HCT116 (cell line): ENCODE data around the gene MTFP1. TPM values are rescaled to one million over a fixed set of nuclear protein-coding genes. Genes with fewer than 3 reads are reported as not detected.

Experiments
- ATAC-seq: fragments of 200-7000 bp; cut with Tn5 transposase; 2 replicates; pipeline ENCODE4 v1.9.1; 2020; ENCODE audit warnings: mild to moderate bottlenecking, moderate library complexity
- BruUV-seq: library from RNA; stranded (reverse); fragments of 400-500 nt; replicated peaks from 2 replicates; lab custom pipeline; 2021; lab: Mats Ljungman, UMichigan
- CTCF ChIA-PET: fragments of 300-600 bp; sonication (Branson Sonifier 250); formaldehyde crosslinking; loops from one replicate; lab custom pipeline; 2021; ENCODE audit warnings: antibody characterized with exemption; lab: Charles Lee
- POLR2A ChIA-PET: fragments of 300-600, 350-600 bp; sonication (Branson Sonifier 250); formaldehyde crosslinking; loops from one replicate; lab custom pipeline; 2021; ENCODE audit warnings: antibody characterized with exemption; lab: Charles Lee
- RAD21 ChIA-PET, 2 experiments: fragments of 300-600 bp; sonication (Branson Sonifier 250); formaldehyde crosslinking; loops; one replicate each; lab custom pipeline; 2023; ENCODE audit warnings: low total read pairs in 2 of 2; ENCODE audit not compliant: uncharacterized antibody in 2 of 2, unreplicated experiment in 2 of 2, low non-redundant PET in 1 of 2; lab: Charles Lee
- DNase-seq: peaks from one replicate; pipeline ENCODE4 v3.0.0-alpha.2; 2010; ENCODE audit warnings: low read depth, low spot score
- H2AFZ ChIP-seq: fragments of 200-600 bp; shearing (Covaris generic), sonication (generic); 2 replicates; pipeline ENCODE4 v1.6.1; 2017; ENCODE audit warnings: low read depth, mixed run types, mixed read lengths, antibody characterized with exemption, low read length; ENCODE audit not compliant: poor library complexity, severe bottlenecking
- H3K27ac ChIP-seq: 2 replicates; pipeline ENCODE4 v1.5.1; 2012; ENCODE audit warnings: low read depth, low read length
- H3K27me3 ChIP-seq: fragments of 200-600 bp; sonication (generic); 2 replicates; pipeline ENCODE4 v1.6.1; 2016; ENCODE audit warnings: mixed run types, low read length, mixed read lengths; ENCODE audit not compliant: insufficient read depth
- H3K36me3 ChIP-seq, 2 experiments: fragments of 200-500 bp in 1 of 2; fragments of 200-600 bp in 1 of 2; sonication (Bioruptor generic) in 1 of 2; sonication (generic) in 1 of 2; 2 replicates each; pipeline versions ENCODE4 v1.5.1 to v1.6.1; 2014 to 2016; ENCODE audit warnings: low read length in 2 of 2, inconsistent platforms in 1 of 2, mixed read lengths in 1 of 2, mixed run types in 1 of 2; ENCODE audit not compliant: insufficient read depth in 2 of 2, control insufficient read depth in 1 of 2
- H3K4me1 ChIP-seq, 2 experiments: fragments of 200-600 bp in 1 of 2; sonication (generic) in 1 of 2; 2 replicates each; pipeline versions ENCODE4 v1.5.1 to v1.6.1; 2012 to 2017; ENCODE audit warnings: low read length in 2 of 2, inconsistent platforms in 1 of 2, mild to moderate bottlenecking in 1 of 2, mixed read lengths in 1 of 2, mixed run types in 1 of 2, moderate library complexity in 1 of 2; ENCODE audit not compliant: insufficient read depth in 2 of 2, control insufficient read depth in 1 of 2
- H3K4me2 ChIP-seq: fragments of 200-600 bp; sonication (generic); 2 replicates; pipeline ENCODE4 v1.6.1; 2017; ENCODE audit warnings: mixed run types, low read length, mixed read lengths
- H3K4me3 ChIP-seq, 2 experiments: fragments of 200-600 bp in 1 of 2; sonication (generic) in 1 of 2; replicated peaks in 1 of 2; 2 replicates each; pipeline ENCODE4 v1.5.1; 2011 to 2016; ENCODE audit warnings: low read length in 2 of 2, control low read depth in 1 of 2, low read depth in 1 of 2, mild to moderate bottlenecking in 1 of 2, mixed read lengths in 1 of 2, mixed run types in 1 of 2
- H3K79me2 ChIP-seq: fragments of 200-600 bp; sonication (generic); 2 replicates; pipeline ENCODE4 v1.6.1; 2017; ENCODE audit warnings: mild to moderate bottlenecking, mixed run types, low read length, moderate library complexity, mixed read lengths; ENCODE audit not compliant: insufficient read depth
- H3K9ac ChIP-seq: fragments of 200-600 bp; sonication (generic); 2 replicates; pipeline ENCODE4 v1.6.1; 2016; ENCODE audit warnings: low read length, mixed read lengths
- H3K9me2 ChIP-seq: fragments of 200-600 bp; sonication (generic), shearing (Covaris generic); 2 replicates; pipeline ENCODE4 v1.6.1; 2017; ENCODE audit warnings: mixed run types, mild to moderate bottlenecking, moderate library complexity; ENCODE audit not compliant: insufficient read depth
- H3K9me3 ChIP-seq, 2 experiments: fragments of 200-500 bp in 1 of 2; fragments of 200-600 bp in 1 of 2; sonication (Bioruptor generic) in 1 of 2; sonication (generic) in 1 of 2; 2 replicates each; pipeline ENCODE4 v1.6.1; 2014 to 2017; ENCODE audit warnings: low read length in 2 of 2, mixed read lengths in 2 of 2, inconsistent platforms in 1 of 2, low read depth in 1 of 2, mild to moderate bottlenecking in 1 of 2, mixed run types in 1 of 2, moderate library complexity in 1 of 2; ENCODE audit not compliant: control insufficient read depth in 1 of 2, insufficient read depth in 1 of 2
- H4K20me1 ChIP-seq: fragments of 200-600 bp; sonication (generic), shearing (Covaris generic); 2 replicates; pipeline ENCODE4 v1.6.1; 2017; ENCODE audit warnings: mixed run types, mild to moderate bottlenecking, moderate library complexity; ENCODE audit not compliant: insufficient read depth
- EGR1 ChIP-seq: IDR thresholded peaks from 2 replicates; pipeline ENCODE4 v1.6.1; 2012; ENCODE audit warnings: low read depth
- JUND ChIP-seq: IDR thresholded peaks from 2 replicates; pipeline ENCODE4 v1.6.1; 2012
- POLR2A ChIP-seq: IDR thresholded peaks from 2 replicates; pipeline ENCODE4 v1.7.0; 2011; ENCODE audit warnings: borderline replicate concordance; ENCODE audit not compliant: insufficient read depth, insufficient read length; ENCODE audit errors: extremely low read depth
- POLR2AphosphoS5 ChIP-seq: IDR thresholded peaks from 2 replicates; pipeline ENCODE4 v1.6.1; 2011; ENCODE audit warnings: mild to moderate bottlenecking, low read depth, low read length, moderate library complexity
- SP1 ChIP-seq: IDR thresholded peaks from 2 replicates; pipeline ENCODE4 v1.6.1; 2012; ENCODE audit warnings: low read depth
- SRF ChIP-seq: IDR thresholded peaks from 2 replicates; pipeline ENCODE4 v1.6.1; 2012; ENCODE audit warnings: low read depth
- TCF7L2 ChIP-seq: IDR thresholded peaks from 2 replicates; pipeline ENCODE4 v1.7.0; 2011; ENCODE audit warnings: borderline replicate concordance, inconsistent platforms; ENCODE audit not compliant: insufficient read depth, insufficient read length; ENCODE audit errors: extremely low read depth
- ZFX ChIP-seq: fragments of 450-650 bp; IDR thresholded peaks from 2 replicates; pipeline ENCODE4 v1.6.1; 2017
- intact Hi-C: fragments of 100-400 bp; cut with micrococcal nuclease; formaldehyde crosslinking; loops from 2 replicates; pipeline ENCODE4 v1.10.0; 2022
- total RNA-seq: library from RNA; stranded (reverse); gene quantifications from one replicate; pipeline ENCODE4 v1.2.1, GENCODE V29; 2021; ENCODE audit not compliant: unreplicated experiment
- TF ChIP-seq, protein P1 (sequence below): IDR thresholded peaks from 2 replicates; pipeline ENCODE4 v1.6.1; 2012; ENCODE audit warnings: low read depth

Gene MTFP1
- total RNA-seq, 1 experiment from 2014 or later: 36.1 TPM

DNA sequence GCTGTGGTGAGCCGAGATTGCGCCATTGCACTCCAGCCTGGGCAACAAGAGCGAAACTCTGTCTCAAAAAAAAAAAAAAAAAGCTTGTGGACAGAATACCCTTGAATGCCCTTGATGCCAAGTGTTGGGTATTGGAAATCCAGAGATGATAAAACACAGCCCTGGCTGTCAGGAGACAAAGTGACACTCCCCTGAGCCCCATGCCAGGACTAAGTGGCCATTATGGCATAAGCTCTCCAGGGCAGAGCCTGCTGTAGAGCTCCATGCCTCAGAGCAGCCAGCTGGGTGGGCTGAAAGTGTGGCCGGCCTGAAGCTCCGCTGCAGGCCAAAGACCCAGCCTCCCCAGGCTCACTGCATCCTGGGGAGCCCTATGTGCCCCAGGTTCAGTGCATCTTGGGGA lies 43.2 kb upstream of the MTFP1 start:
- no peaks in the 10 kb centered on the region for H3K9me2 ChIP-seq
- no peaks in the 10 kb centered on the region for H3K27me3 ChIP-seq
- H3K27ac ChIP-seq: no peak overlapping the region
- no peaks in the 10 kb centered on the region for H3K79me2 ChIP-seq
- no peak overlapping the region for H2AFZ ChIP-seq
- no peak overlapping the region for H3K4me3 ChIP-seq
- no peak overlapping the region for H3K9ac ChIP-seq
- ATAC-seq: no peak
- 0 out of 4 replicates have a peak, but pooled peaks cover 0 to 4% of the 10 kb centered on the region in 2 experiments for H3K36me3 ChIP-seq
- CTCF ChIA-PET: no interaction called here
- TF ChIP-seq POLR2A (no peak), SP1 (no peak), SRF (no peak), JUND (no peak), TCF7L2 (no peak), ZFX (no peak), EGR1 (no peak), POLR2AphosphoS5 (no peak)
- TF ChIP-seq, protein P1, sequence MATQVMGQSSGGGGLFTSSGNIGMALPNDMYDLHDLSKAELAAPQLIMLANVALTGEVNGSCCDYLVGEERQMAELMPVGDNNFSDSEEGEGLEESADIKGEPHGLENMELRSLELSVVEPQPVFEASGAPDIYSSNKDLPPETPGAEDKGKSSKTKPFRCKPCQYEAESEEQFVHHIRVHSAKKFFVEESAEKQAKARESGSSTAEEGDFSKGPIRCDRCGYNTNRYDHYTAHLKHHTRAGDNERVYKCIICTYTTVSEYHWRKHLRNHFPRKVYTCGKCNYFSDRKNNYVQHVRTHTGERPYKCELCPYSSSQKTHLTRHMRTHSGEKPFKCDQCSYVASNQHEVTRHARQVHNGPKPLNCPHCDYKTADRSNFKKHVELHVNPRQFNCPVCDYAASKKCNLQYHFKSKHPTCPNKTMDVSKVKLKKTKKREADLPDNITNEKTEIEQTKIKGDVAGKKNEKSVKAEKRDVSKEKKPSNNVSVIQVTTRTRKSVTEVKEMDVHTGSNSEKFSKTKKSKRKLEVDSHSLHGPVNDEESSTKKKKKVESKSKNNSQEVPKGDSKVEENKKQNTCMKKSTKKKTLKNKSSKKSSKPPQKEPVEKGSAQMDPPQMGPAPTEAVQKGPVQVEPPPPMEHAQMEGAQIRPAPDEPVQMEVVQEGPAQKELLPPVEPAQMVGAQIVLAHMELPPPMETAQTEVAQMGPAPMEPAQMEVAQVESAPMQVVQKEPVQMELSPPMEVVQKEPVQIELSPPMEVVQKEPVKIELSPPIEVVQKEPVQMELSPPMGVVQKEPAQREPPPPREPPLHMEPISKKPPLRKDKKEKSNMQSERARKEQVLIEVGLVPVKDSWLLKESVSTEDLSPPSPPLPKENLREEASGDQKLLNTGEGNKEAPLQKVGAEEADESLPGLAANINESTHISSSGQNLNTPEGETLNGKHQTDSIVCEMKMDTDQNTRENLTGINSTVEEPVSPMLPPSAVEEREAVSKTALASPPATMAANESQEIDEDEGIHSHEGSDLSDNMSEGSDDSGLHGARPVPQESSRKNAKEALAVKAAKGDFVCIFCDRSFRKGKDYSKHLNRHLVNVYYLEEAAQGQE: no peak
- TF ChIP-seq, all 23 proteins: peak for 0
- intact Hi-C loops: no loop called here
- RAD21 ChIA-PET: no interaction called here
- no TSS peak for BruUV-seq
- Histone ChIP-seq H4K20me1 (no peaks in the 10 kb centered on the region), H3K4me1 (peaks cover 3 to 11% of the 10 kb centered on the region in 2 experiments; a peak in 3 of 4 replicates), H3K4me2 (no peak overlapping the region), H3K9me3 (no peaks in the 10 kb centered on the region)
- POLR2A ChIA-PET: interaction anchor here (1.2 kb wide), 1 partner anchor 26 kb away, joined by 4 read pairs; the partner anchor contains the start of genes CCDC157 and SF3A1
- DNase-seq: no peak
